AG04449 (cell line): ENCODE measurements around the gene NPC1L1.

Experiments used
- CTCF ChIA-PET: fragments of 350-600 bp; formaldehyde crosslinking; extraction: SDS; loops from one replicate; lab custom pipeline; 2021; ENCODE audit warnings: antibody characterized with exemption; lab: Yijun Ruan, JAX
- POLR2A ChIA-PET: fragments of 400-600, 350-600 bp; formaldehyde crosslinking; extraction: SDS; loops from one replicate; lab custom pipeline; 2020; ENCODE audit warnings: antibody characterized with exemption, inconsistent platforms; lab: Yijun Ruan, JAX
- DNase-seq: peaks from one replicate; pipeline ENCODE4 v3.0.0-alpha.2; 2010; ENCODE audit warnings: low read depth, low spot score
- H3K4me3 ChIP-seq: 2 replicates; pipeline ENCODE4 v1.5.1; 2011; ENCODE audit warnings: low read depth, mild to moderate bottlenecking, control low read depth, low read length
- TF ChIP-seq, protein P1 (sequence below): IDR thresholded peaks from one replicate; pipeline ENCODE4 v1.5.1; 2011; ENCODE audit warnings: mild to moderate bottlenecking, moderate library complexity, low read length, control low read depth, inconsistent platforms; ENCODE audit not compliant: insufficient read depth; ENCODE audit errors: missing control alignments

The NPC1L1 gene

DNA sequence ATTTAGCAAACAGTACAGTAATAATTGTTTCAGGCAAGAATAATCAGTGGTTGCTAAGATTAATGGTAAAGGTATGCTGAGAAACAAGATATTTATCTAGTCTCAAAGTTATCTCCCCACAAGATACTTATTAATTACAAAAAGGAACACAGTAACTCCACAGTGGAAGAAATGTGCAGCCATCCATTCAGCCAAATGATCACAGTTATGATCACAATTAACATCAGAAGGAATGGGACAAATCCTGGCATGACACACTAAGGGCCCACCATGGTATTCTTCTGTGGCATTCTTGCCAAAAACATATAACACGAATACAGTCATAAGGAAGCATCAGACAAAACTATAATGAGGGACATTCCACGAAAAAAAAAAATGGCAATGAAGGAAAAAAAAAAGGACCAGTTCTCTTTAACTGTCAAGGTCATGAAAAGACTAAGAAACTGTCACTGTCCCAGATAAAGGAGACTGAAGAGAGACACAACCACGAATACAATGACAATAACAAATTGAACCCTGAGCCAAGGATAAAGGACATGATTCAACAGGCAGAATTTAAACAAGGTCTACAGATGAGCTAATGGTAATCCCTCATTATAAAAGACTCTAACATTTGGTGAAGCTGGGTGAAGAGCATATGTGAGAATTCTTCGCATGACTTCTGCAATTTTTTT, 71.5 kb downstream of the NPC1L1 start:
- H3K4me3 ChIP-seq = no peak overlapping the region
- CTCF ChIA-PET = interaction anchor here (0.8 to 2.5 kb wide), 7 partner anchors 8 to 255 kb away, joined by 3 to 13 read pairs (median 5); no protein-coding TSS in a partner anchor
- TF ChIP-seq, protein P1, sequence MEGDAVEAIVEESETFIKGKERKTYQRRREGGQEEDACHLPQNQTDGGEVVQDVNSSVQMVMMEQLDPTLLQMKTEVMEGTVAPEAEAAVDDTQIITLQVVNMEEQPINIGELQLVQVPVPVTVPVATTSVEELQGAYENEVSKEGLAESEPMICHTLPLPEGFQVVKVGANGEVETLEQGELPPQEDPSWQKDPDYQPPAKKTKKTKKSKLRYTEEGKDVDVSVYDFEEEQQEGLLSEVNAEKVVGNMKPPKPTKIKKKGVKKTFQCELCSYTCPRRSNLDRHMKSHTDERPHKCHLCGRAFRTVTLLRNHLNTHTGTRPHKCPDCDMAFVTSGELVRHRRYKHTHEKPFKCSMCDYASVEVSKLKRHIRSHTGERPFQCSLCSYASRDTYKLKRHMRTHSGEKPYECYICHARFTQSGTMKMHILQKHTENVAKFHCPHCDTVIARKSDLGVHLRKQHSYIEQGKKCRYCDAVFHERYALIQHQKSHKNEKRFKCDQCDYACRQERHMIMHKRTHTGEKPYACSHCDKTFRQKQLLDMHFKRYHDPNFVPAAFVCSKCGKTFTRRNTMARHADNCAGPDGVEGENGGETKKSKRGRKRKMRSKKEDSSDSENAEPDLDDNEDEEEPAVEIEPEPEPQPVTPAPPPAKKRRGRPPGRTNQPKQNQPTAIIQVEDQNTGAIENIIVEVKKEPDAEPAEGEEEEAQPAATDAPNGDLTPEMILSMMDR = no peak
- POLR2A ChIA-PET = no interaction called here
- no peak for DNase-seq

DNA sequence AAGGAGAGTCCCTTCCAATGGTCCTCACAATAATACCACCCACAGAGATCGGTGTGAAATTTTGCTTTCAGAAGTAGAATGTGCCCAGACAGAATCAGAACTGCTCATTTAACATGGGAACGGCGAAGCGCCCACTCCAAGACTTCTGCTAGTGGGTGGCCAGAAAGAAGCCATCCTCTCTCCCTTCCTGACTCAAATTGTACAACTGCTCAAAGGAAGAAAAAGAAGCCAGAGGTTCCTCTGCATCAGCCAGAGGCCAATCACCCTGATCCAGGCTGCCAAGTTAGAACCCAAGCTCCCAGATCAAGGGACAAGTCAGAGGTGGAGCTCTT, 73.9 kb downstream of the NPC1L1 start:
- ChIA-PET CTCF (interaction anchor here (0.7 to 2.4 kb wide), 7 partner anchors 11 to 226 kb away, joined by 3 to 11 read pairs (median 4); partner anchors contain the start of gene NUDCD3), POLR2A (no interaction called here)
- TF ChIP-seq, protein P1 = no peak
- DNase-seq = no peak
- no peak overlapping the region for H3K4me3 ChIP-seq

DNA sequence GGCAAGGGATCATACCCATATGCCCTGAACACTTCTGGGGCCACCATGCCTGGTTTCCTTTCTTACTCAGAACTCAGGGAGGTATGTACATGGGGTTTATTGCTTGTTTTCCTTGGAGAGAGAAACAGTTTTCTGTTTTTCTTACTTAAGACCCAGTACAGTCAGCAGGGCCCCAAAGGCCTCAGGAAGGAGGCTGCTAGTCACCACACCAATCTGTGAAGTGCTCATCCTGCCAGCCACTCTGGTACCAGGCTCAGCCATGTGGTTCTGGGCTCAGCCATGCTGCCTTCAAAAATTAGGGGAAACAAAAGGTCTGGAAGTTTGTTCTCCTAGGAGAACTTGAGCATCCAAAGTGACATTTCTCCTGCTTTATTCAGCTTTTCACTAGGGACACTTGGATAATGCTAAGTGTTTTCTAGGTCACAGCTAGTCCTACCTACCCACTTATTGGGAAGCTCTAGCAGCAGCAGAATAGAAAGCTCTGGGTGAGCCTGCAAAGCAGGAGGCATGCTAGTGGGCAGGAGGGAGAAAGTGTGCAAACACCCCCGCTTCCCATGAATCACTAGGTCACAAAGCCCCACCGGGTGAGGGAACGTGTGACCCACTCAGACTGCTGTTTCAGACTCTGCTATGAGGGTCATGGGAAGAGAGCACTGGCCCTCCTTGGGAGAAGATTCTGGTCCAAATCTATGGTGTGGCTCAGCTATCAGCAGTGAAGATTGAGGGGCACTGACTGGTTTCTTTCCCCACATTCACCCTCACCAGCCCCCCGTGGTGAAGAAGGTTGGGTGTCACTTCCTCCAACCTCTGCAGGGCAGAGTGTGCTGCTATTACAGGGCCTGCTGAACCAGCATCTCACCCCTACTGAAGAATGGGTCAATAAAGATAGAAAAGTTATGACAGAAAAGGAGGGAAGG, 74.6 kb downstream of the NPC1L1 start:
- ChIA-PET POLR2A (no interaction called here), CTCF (interaction anchor here (0.7 to 2.5 kb wide), 9 partner anchors 11 to 226 kb away, joined by 3 to 11 read pairs (median 4); partner anchors contain the start of gene NUDCD3)
- peak; percentile 47 for DNase-seq
- TF ChIP-seq, protein P1 = no peak
- no peak overlapping the region for H3K4me3 ChIP-seq

DNA sequence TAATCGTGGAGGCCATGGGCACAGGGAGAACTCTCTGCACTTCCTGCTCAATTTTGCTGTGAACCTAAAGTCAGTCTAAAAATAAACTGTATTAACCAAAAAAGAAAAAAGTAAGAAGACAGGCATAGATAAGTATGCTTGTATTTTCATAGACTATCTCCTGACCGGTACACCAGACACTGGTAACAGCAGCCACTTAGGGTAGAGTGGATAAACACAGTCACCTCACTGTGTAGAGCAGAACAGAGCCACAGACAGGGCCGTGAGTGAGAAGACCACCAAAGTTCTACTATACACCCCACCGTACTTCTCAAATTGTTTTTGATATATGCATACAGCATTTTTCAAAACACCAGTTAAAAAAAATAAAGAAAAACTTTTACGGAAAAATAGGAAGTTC, 75.6 kb downstream of the NPC1L1 start:
- CTCF ChIA-PET = interaction anchor here (0.8 to 2.5 kb wide), 3 partner anchors 13 to 225 kb away, joined by 4 to 11 read pairs (median 6); no protein-coding TSS in a partner anchor

DNA sequence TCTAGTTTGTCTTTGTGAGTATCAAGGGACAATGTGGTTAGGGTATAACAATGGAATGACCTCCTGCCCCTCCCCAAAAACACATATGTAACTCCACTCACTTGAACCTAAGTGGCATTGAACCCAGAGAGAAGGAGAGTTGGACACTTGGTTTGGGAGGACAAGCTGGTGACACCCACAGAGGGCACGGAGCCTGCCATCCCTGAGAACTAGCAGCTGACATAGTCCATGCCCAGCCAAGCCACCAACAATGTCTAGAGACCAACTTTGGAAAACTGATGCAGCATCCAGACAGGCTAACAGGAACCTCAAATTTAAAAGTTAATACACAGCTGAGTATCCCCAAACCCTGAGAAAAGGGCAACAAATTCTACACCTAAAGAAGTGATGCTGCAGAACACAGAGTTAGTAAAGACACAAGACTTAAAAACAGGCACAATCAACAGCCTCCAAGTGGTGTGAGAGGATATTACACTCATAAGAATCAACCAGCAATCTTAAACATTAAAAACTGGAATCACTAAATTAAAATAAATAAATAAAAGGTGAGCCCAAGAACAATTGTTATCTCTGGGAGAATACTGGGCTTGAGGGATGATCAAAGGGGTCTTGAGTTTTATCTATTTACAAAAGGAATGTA, 77.8 kb downstream of the NPC1L1 start:
- POLR2A ChIA-PET = no interaction called here
- DNase-seq = no peak
- TF ChIP-seq, protein P1 = no peak
- CTCF ChIA-PET = interaction anchor here (0.9 to 2.2 kb wide), 9 partner anchors 8 to 222 kb away, joined by 3 to 8 read pairs (median 4); no protein-coding TSS in a partner anchor
- H3K4me3 ChIP-seq = no peak overlapping the region

More for the DNA sequence above, 75.6 kb downstream of the NPC1L1 start:
- no peak for DNase-seq
- no peak overlapping the region for H3K4me3 ChIP-seq
- TF ChIP-seq, protein P1 = no peak
- POLR2A ChIA-PET = no interaction called here
